22Rv1 (cell line): ENCODE results near the gene HSD17B10.
A peak's percentile ranks its signal among the peaks of the same experiment; 100 is the strongest.

ENCODE experiments used
- H3K27ac ChIP-seq: fragments of 450-650 bp; 2 replicates; pipeline ENCODE4 v1.5.1; 2017
- ZFX ChIP-seq: fragments of 450-650 bp; IDR thresholded peaks from 2 replicates; pipeline ENCODE4 v1.6.1; 2017; ENCODE audit warnings: antibody characterized with exemption, borderline replicate concordance
- TF ChIP-seq, protein P1 (sequence below): fragments of 450-650 bp; IDR thresholded peaks from 2 replicates; pipeline ENCODE4 v1.5.1; 2017; ENCODE audit warnings: mild to moderate bottlenecking

Gene HSD17B10

DNA sequence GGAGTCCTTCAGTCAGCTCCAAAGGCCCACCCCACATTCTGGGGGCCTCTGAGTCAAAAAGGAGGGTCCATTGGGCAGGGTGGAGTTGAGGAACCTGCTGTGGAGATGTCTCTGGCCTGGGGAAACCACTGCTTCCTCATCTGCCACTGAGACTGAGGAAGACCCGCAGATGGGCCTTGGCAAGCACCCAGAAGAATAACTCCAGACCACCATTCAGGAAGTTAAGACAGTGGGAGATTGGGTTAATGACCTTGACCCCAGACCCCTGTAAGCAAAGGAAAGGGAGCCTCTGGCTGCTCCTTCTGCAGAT lies 8.1 kb upstream of the HSD17B10 start:
- no peak for TF ChIP-seq ZFX
- TF ChIP-seq, protein P1, sequence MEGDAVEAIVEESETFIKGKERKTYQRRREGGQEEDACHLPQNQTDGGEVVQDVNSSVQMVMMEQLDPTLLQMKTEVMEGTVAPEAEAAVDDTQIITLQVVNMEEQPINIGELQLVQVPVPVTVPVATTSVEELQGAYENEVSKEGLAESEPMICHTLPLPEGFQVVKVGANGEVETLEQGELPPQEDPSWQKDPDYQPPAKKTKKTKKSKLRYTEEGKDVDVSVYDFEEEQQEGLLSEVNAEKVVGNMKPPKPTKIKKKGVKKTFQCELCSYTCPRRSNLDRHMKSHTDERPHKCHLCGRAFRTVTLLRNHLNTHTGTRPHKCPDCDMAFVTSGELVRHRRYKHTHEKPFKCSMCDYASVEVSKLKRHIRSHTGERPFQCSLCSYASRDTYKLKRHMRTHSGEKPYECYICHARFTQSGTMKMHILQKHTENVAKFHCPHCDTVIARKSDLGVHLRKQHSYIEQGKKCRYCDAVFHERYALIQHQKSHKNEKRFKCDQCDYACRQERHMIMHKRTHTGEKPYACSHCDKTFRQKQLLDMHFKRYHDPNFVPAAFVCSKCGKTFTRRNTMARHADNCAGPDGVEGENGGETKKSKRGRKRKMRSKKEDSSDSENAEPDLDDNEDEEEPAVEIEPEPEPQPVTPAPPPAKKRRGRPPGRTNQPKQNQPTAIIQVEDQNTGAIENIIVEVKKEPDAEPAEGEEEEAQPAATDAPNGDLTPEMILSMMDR = no peak
- H3K27ac ChIP-seq = peak overlapping the region; percentile 85

DNA sequence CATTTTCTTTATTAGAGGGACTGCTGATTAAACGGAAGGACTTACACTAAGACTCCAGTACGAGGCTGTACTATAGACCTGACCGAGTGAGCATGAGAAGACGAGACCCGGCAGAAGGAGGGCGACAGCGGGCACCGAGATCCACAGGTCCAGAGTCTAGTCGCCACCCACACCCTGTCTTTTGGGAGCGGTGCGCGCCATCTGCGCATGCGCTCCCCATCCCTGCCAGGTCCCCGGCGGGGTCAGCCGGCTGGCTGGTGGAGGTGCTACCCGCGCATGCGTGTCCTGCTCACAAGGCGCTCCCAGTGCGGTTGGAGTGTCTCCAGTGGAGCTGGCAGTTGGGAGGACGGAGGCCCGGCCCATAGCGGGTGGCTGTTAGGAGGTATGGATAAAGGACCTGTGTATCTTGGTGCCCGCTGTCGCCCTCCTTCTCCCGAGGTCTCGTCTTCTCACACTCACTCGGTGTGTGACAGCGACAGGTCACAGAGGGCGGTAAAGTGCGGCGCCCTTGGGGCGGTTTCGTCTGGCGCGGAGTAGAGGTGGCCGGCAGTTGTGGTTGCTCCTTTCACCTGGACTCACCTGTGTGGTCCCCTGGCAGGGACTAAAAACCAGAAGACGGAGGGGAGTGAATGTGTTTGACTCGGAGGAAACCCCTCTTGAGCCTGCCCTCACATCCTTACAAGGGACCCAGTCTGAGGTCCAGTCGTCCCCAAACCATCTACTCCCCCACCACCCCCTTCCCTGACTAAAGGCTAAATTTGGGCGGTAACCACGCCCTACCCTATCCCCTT lies 7.6 kb upstream of the HSD17B10 start:
- H3K27ac ChIP-seq = peak overlapping the region; percentile 85
- TF ChIP-seq, protein P1 = peak; percentile 7; the same call in 1 of the 2 replicates
- no peak for TF ChIP-seq ZFX

DNA sequence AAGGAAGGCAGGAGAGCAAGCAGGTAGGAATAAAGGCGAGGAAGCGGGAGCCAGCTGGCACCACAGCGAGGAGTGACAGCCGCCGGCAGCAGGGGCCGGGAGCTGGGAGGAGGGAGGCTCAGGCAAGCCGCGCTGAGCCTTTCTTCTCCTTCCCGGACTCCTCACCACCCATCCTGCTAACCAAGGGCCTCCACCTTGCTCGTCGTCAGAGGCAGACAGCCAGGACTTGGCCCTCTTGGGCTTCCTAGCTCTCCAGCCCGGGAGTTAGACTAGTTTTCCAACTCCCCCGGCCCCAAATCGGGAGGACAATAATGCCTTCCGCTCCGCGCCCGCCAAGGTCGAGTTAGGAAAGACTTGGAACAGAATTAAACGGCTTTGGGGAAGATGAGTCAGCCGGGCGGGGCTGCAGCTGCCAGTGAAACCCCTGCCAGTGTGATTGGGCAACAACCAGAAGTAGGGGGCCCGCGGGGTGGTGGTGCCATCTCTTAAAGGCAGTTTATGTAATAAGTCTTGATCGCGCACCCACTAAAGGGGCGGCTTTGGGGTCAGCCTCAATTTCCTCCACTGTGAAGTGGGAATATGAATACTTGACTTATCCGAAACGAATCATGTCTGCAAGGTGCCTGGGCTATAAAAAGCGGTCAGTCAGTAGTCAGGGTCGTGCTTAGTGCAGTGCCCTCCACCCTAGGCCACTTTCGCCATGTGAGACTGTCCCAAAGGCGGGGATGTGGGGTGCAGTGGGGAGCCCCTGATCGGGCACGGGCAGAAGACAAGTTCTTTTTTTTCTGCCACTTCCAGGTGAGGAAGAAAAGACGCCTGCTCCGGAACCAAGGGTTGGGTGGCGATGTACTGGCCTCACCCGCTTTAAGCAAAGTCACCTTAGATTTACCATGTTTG lies 6.7 kb upstream of the HSD17B10 start:
- H3K27ac ChIP-seq = peak overlapping the region; percentile 85
- TF ChIP-seq ZFX = no peak
- TF ChIP-seq, protein P1 = no peak

DNA sequence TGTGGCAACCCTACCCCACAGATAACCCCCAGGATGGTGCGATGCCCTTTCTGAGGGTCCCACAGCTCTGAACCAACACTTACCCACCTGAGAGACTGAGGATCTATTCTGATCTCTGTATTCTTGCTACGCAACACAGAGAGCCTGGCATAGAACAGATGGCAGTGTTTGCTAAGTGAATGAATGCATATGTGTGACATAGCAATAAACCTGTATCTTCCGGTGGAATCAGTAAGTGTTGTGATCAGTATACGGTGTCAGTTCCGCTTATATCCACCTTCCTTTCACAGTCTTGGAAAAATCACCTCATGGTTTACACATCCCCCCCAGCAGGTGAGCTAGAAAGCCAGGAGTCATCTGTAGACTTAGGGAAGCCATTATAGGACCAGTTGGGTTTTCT lies 5.9 kb upstream of the HSD17B10 start:
- TF ChIP-seq, protein P1 = no peak
- TF ChIP-seq ZFX = no peak
- peak overlapping the region; percentile 85 for H3K27ac ChIP-seq

DNA sequence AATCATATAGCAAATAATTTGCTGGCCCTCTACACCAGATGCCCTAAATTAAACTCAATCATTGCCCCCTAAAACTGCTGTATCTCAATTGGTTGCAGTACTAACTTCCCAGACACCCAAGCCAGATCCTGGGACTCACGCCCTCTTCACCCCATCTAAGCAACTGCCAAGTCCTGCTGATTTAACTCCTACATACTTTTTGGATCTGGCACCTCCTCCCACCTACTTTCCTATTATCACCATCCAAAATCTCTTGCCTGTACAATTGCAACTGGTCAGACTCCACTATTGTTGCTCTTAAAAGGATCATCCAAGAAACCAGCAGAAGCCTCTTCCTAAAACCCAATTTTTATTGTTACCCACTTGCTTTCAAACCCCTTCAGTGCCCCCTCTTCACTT lies 4.7 kb upstream of the HSD17B10 start:
- TF ChIP-seq, protein P1 = no peak
- no peak for TF ChIP-seq ZFX
- no peak overlapping the region for H3K27ac ChIP-seq

DNA sequence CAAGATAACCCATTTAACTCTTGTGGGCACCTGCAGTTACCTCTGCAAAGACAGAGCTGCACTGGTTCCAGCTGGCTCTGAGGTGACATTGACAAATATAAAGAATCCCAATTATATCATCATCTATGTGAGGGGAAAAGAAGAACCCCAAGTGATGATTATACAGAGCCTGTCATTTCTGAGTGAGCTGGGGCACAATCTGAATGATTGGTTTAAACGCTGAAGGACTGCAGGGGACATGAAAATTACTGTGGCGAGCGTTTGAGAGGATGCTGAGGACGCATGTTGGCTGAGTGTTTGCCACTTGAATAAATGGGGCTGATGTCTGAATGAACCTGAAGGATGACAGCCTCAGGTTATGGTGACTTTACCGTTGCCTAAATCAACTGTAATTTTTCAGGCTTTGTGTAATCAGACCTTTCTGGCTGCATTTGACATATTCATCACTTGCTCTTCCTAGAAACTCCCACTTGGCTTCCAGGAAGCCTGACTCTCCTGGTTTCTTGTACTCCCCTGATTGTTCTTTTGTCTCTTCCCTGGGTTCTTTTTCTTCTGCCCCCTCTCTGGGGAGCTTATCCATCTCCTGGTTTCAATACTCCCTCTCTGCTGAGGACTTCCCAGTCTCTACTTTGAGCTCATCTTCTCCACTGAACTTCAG lies 4.1 kb upstream of the HSD17B10 start:
- no peak for TF ChIP-seq ZFX
- TF ChIP-seq, protein P1 = no peak

More for the DNA sequence above, 4.1 kb upstream of the HSD17B10 start:
- H3K27ac ChIP-seq = no peak overlapping the region
